Measurements from ENCODE around the gene PPP1CC. TPM values are rescaled to one million over a fixed set of nuclear protein-coding genes. Genes with fewer than 3 reads are reported as not detected.
"Not testable (repeated sequence)": the region's sequence is repeated elsewhere in the genome, so short reads cannot be mapped to it uniquely, and the experiment has no call there.

Gene PPP1CC
- total and polyA plus RNA-seq, 8 donors: 86.8 to 208 (median 183) TPM

DNA sequence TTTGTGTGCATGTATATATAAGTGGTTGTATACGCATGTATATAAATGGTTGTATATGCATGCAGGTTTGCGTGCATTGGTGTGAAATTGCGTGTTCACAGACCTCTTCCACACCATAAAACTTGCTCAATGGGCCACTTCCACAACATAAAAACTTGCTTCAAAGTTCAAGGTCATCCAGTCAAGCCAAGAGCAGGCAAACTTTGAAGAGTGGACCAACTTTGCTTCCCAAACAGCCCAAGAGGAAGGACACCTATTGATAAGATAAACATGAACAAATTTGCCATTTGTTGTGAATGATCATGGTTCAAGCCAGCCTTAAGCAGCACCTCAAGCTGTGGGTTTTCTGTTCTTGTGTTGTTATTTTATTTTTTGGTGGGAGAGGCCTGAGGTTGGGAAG is 25.2 kb upstream of the PPP1CC start:
- Histone ChIP-seq H3K9me3 (no peaks in the 10 kb centered on the region), H3K4me1 (no peaks in the 10 kb centered on the region), H3K4me3 (no peak overlapping the region), H3K27me3 (no peaks in the 10 kb centered on the region), H3K27ac (no peak overlapping the region), H3K36me3 (no peaks in the 10 kb centered on the region)
- ATAC-seq (no peak), DNase-seq (no peak)
- intact Hi-C loops (cut with DNase I): no loop called here
- TF ChIP-seq, protein P1, sequence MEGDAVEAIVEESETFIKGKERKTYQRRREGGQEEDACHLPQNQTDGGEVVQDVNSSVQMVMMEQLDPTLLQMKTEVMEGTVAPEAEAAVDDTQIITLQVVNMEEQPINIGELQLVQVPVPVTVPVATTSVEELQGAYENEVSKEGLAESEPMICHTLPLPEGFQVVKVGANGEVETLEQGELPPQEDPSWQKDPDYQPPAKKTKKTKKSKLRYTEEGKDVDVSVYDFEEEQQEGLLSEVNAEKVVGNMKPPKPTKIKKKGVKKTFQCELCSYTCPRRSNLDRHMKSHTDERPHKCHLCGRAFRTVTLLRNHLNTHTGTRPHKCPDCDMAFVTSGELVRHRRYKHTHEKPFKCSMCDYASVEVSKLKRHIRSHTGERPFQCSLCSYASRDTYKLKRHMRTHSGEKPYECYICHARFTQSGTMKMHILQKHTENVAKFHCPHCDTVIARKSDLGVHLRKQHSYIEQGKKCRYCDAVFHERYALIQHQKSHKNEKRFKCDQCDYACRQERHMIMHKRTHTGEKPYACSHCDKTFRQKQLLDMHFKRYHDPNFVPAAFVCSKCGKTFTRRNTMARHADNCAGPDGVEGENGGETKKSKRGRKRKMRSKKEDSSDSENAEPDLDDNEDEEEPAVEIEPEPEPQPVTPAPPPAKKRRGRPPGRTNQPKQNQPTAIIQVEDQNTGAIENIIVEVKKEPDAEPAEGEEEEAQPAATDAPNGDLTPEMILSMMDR (IDR thresholded peaks at IDR 0.05): no peak

DNA sequence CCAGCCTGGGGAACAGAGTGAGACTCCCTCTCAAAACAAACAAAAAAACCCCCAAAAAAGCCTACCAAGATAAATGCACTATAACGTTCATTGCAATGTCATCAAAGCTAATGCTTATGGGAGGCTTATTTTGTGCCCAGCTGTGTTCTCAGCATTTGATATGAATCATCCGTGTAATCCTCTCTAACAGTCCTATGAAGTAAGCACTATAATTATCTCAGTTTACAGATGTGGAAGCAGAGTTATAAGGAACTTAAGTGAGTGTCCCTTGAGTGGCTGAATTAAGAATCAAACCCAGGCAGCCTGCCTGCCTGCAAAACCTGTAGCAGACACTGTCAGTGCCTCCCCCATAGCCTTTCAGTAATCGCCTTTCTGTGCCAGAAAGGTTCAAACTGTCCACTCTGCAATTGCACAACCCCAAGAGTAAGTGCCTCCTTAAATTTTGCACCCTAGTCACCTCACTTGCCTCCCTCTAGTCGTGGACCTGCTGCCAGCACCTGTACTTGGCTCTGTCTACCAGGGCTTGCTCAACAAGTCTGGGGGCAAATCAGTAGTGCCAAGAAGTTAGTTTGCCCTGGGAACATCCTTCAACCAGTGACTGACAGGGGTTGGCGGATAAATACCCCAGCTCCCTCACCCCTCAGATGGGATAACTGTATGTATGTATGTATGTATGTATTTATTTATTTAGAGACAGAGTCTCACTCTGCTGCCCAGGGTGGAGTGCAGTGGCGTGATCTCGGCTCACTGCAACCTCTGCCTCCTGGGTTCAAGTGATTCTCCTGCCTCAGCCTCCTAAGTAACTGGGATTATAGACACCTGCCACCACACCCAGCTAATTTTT is 23.8 kb upstream of the PPP1CC start:
- H3K9me3 ChIP-seq: no peaks in the 10 kb centered on the region
- no peak overlapping the region for H3K27ac ChIP-seq
- H3K27me3 ChIP-seq: no peaks in the 10 kb centered on the region
- DNase-seq (no peak), ATAC-seq (peak; percentile 46)
- intact Hi-C loops (cut with DNase I): no loop called here
- no peak overlapping the region for H3K4me3 ChIP-seq
- TF ChIP-seq, protein P1 (IDR thresholded peaks at IDR 0.05): no peak
- H3K36me3 ChIP-seq: no peaks in the 10 kb centered on the region
- H3K4me1 ChIP-seq: no peaks in the 10 kb centered on the region

DNA sequence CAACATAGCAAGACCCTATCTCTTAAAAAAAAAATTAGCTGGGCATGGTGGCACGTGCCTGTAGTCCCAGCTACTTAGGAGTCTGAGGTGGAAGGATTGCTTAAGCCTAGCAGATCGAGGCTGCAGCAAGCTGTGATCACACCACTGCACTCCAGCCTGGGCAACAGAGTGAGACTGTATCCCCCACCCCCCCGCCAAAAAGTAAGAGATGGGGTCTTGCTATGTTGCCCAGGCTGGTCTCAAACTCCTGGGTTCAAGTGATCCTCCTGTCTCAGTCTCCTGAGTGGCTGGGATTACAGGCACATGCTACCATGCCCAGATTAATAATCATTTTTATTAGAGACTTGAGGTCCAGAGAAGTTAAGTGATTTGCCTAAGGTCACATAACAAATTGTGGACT is 22.9 kb upstream of the PPP1CC start:
- DNase-seq; ATAC-seq; H3K4me3 ChIP-seq; H3K4me1 ChIP-seq; H3K36me3 ChIP-seq; intact Hi-C loops (cut with DNase I); H3K9me3 ChIP-seq; H3K27me3 ChIP-seq; H3K27ac ChIP-seq: not testable (repeated sequence)

DNA sequence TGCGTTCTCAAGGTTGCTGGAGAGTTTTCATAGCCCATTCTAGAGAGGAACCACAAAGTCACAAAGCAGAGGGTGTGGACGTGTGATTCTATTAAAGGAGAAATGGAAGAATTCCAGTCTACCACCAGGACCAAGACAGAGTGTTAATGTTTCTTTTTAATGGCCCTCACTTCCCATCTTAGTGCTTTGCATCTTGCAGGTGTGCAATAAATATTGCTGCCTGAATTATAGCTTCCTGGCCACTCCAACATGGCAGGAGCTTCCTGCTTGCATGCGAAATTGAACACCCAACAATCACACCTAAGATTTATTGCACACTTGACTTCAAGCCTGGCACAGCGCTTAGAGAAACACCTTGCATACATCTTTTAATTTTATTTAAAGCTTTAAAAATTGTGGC is 22.4 kb upstream of the PPP1CC start:
- intact Hi-C loops (cut with DNase I): no loop called here
- no peaks in the 10 kb centered on the region for H3K4me1 ChIP-seq
- DNase-seq: no peak

DNA sequence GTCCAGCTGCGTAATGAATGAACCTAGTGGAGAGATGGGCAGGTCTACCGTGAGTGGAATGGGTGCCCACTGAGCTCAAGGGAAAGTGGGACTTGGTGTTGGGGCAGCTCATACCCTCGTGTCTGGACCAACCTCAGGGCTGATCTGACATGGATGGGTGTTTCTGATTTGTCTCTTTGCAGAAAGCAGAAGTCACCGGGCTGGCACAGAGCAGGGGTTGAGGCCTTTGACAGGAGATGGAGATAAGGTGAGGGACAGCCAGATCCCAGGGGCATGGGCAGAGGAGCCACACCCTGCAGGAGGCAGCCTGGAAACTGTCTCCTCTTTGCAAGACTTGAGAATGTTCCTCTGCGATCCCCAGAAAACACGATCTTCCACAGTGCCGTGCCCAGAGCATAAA is 20.9 kb upstream of the PPP1CC start:
- TF ChIP-seq, protein P1 (IDR thresholded peaks at IDR 0.05): no peak
- Histone ChIP-seq H3K4me1 (no peaks in the 10 kb centered on the region), H3K4me3 (no peak overlapping the region), H3K27ac (no peak overlapping the region), H3K27me3 (no peaks in the 10 kb centered on the region), H3K36me3 (no peaks in the 10 kb centered on the region), H3K9me3 (no peaks in the 10 kb centered on the region)
- ATAC-seq (no peak), DNase-seq (no peak)
- intact Hi-C loops (cut with DNase I): no loop called here

More for the DNA sequence above, 22.4 kb upstream of the PPP1CC start:
- TF ChIP-seq, protein P1 (IDR thresholded peaks at IDR 0.05): no peak
- Histone ChIP-seq H3K9me3 (no peaks in the 10 kb centered on the region), H3K36me3 (no peaks in the 10 kb centered on the region), H3K27me3 (no peaks in the 10 kb centered on the region), H3K27ac (no peak overlapping the region), H3K4me3 (no peak overlapping the region)
- ATAC-seq: no peak

DNA sequence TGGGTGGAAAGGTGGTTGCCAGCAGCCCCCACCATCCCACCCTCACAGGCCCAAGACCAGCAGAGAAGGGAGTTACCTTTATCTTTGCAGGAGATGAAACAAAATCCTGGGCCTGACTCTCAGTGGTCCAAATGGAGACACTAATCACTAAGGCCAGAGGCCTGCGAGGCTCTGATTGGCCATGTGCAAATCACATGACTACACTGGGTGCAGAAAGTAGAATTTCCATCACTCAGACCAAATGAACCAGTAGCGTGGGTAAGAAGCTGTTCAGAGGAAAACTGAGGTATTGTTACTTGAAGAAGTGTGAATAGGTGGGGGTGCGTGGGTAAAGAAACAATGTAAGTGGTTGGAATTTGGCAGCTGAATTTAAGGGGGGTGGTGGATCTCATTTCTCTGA is 20.2 kb upstream of the PPP1CC start:
- ATAC-seq: no peak
- Histone ChIP-seq H3K36me3 (no peaks in the 10 kb centered on the region), H3K9me3 (no peaks in the 10 kb centered on the region), H3K27ac (no peak overlapping the region), H3K27me3 (no peaks in the 10 kb centered on the region), H3K4me3 (no peak overlapping the region), H3K4me1 (no peaks in the 10 kb centered on the region)
- TF ChIP-seq, protein P1 (IDR thresholded peaks at IDR 0.05): no peak
- DNase-seq: no peak
- intact Hi-C loops (cut with DNase I): no loop called here
